ENCODE data around the gene BCL3. TPM values are rescaled to one million over a fixed set of nuclear protein-coding genes. Genes with fewer than 3 reads are reported as not detected.
"Not testable (repeated sequence)": the region's sequence is repeated elsewhere in the genome, so short reads cannot be mapped to it uniquely, and the experiment has no call there.

BCL3 gene, protein sequence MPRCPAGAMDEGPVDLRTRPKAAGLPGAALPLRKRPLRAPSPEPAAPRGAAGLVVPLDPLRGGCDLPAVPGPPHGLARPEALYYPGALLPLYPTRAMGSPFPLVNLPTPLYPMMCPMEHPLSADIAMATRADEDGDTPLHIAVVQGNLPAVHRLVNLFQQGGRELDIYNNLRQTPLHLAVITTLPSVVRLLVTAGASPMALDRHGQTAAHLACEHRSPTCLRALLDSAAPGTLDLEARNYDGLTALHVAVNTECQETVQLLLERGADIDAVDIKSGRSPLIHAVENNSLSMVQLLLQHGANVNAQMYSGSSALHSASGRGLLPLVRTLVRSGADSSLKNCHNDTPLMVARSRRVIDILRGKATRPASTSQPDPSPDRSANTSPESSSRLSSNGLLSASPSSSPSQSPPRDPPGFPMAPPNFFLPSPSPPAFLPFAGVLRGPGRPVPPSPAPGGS
- total RNA-seq (2014; rRNA removed; shearing (Covaris generic)), result 7.6 and 9.3 TPM in 2 replicates

DNA sequence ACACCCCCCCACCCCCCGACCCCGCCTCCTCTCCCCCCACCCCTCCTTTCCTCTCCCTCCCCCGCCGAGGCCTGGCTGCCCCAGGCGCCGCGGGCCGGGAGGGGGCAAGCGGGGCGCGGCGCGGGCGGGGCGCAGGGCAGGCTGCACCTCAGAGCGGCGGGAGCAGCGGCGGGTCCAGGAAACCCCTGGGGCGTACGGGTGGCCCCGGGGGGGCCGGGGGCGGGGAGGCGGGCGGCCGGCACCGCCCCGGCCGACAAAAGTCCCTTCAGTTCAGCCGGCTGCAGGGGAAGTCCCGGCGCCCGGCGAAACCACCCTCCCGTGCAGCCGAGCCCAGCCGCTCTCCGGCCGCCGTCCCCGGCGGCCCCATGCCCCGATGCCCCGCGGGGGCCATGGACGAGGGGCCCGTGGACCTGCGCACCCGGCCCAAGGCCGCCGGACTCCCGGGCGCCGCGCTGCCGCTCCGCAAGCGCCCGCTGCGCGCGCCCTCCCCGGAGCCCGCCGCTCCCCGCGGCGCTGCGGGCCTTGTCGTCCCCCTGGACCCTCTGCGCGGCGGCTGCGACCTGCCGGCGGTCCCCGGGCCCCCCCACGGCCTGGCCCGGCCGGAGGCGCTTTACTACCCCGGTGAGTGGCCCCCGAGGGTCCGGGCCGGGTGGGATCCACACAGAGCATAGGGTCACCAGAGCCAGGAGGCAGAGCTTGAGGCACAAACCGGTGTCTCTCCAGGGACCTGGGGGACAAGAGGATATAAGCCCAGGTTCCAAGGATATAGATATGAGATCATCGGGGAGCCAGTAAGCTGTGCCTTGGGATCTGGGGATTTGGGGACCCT, at the start of gene BCL3:
Gene BCL3, plus strand, starts transcription at position 283 of the 829 bp plus-strand sequence. Its CDS starts 83 bp downstream, at position 366.
- peak; percentile 86 for DNase-seq (ENCODE audit: low read depth)

DNA sequence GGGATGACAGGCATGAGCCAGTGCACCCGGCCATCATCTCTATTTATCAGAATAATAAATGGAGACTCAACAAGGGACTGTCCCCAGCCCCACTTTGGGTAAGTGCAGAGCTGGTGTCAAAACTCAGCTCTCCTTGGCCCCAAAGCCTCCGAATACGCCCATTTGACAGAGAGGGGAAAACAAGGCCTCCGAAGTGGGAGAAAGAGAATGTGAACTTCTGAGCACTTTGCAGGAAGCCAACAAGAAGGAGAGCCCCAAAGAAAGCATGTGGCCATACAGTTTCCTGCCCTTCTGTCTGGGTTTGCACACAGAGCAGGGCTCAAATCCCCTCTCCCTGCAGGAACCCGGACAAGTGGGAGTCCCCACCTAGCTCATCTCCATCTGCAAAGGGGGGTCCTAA, 48.0 kb upstream of the BCL3 start:
- DNase-seq (ENCODE audit: low read depth), result no peak

DNA sequence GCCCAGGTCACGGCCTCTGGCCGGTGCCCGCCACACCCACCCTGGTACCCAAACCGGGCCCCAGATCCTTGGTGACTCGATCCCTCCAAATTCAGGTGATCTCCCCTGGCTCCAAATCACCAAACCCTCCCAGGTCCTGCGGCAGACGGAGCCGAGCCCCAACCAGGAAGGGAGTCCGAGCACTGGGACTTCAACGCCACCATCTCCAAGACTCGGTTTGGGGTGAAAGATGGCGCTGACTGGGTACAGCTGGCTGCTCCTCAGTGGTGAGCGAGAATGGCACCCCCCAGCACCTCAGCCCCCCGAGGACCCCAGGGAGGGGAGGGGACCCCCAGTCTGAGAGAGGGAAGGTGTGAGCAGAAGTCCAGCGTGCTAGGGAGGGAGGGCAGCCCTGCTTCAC, 47.3 kb upstream of the BCL3 start:
- no peak for DNase-seq (ENCODE audit: low read depth)

DNA sequence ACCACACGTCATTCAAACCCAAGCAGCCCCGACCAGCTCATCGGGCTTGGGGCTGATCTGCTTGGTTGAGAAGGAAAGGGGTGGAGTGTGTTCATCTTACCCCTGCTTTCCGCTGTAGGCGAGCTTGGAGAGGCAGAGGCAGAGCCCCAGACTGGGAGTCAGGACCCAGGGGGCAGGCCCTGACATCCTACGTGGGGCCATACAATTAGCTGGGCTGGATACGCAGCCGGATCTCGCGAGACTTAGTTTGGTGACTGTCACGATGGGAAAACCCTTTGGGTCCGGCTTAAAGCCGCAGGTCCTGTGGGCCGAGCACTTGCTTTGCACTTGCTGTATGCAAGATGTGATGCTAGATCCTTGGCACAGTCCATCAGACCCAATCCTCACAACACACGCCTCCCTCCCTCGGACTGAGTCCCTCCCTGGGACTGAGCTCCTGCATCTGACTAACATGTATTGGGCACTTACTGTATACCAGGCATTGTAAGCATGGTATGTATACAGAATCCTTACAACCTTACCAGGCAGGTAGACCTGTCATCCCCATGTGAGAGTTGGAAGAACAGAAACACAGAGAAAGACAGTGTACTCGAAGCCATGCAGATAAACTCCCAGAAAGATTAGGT, 45.8 kb upstream of the BCL3 start:
- DNase-seq (ENCODE audit: low read depth), result no peak

DNA sequence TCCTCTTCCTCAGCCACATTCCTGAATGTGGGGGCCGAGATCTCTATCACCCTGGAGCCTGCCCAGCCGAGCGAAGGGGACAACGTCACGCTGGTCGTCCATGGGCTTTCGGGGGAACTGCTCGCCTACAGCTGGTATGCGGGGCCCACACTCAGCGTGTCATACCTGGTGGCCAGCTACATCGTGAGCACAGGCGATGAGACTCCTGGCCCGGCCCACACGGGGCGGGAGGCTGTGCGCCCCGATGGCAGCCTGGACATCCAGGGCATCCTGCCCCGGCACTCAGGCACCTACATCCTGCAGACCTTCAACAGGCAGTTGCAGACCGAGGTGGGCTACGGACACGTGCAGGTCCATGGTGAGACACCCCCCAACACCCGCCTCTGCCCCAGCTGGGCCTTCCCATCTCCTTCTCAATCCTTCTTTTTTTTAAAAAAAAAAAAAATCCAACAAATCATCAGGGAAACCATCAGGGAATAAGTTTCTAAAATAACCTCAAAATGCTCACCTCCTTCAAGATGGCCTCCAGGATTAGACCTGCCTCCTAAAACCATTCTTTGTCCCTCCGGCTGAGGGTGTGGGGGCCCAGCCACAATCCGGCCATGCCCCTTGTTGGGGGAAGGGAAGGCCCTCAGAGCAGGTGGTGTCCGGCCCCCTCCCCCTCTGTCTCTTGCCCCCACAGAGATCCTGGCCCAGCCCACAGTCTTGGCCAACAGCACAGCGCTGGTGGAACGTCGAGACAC, 45.0 kb upstream of the BCL3 start:
- DNase-seq (ENCODE audit: low read depth), result no peak

DNA sequence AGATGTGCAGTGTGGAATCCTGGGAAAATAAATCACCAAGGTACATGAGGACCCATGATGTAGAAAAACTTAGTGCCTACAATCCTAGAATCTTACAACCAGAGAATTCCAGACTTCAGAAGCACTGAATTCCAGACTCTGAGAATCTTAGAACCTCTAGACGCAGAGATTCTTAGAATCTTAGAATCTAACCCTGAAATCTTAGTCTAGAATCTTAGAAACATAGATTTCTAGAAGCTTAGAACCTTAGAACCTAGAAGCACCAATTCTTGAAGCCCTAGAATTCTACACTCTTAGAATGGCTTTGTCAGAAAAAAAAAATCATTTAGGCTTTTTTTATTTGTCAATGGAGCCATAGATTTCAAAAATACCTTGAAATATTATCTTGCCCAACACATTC, 43.5 kb upstream of the BCL3 start:
- DNase-seq (ENCODE audit: low read depth), result no peak

DNA sequence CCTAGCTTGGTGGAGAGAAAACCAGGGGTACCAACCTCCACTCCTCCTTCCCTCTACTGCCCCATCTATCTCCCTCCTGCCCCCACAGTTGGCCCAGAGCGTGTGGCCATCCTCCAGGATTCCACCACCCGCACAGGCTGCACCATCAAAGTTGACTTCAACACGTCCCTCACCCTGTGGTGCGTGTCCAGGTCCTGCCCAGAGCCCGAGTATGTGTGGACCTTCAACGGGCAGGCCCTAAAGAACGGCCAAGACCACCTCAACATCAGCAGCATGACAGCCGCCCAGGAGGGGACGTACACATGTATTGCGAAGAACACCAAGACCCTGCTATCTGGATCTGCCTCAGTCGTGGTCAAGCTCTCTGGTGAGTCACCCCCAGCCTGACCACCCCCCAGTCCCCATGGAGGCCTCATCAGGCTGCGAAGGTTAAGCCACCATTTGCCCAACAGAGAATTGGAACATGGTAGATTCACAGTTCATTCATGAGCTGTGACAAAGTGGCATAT, 43.0 kb upstream of the BCL3 start:
- DNase-seq (ENCODE audit: low read depth), result no peak

DNA sequence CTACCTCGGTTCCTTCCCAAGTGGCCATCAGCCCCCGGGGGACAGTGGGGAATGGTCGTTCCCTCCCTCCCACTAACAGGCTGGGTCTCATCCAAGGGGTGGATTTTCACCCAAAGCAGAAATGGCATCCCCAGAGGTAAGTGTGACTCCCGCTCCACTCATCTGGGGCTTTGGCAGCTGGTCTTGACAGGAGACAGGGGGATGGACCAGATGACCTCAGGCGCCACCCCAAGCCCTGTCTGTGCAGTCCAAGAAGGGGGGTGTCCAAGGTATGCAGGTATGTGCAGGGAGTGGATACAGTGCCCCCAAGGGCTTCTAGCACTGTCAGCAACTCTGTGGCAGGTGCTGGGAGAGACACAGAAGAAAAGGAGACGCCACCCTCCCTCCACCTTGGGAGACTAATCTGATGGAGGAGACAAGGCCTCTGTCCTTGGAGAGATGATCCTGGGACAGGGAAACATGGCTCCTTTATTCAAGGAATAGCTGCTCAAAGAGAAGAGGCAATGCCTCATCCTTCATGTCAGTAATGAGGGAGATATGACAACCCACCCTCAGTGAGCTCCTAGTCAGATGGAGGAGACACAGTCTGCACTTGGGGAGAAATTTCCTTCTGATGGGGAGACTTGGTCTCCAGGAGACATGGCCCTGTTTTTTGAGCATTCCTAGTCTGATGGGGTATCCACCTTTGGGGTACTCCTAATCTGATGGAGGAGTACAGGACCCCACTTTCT, 41.8 kb upstream of the BCL3 start:
- DNase-seq (ENCODE audit: low read depth), result no peak

DNA sequence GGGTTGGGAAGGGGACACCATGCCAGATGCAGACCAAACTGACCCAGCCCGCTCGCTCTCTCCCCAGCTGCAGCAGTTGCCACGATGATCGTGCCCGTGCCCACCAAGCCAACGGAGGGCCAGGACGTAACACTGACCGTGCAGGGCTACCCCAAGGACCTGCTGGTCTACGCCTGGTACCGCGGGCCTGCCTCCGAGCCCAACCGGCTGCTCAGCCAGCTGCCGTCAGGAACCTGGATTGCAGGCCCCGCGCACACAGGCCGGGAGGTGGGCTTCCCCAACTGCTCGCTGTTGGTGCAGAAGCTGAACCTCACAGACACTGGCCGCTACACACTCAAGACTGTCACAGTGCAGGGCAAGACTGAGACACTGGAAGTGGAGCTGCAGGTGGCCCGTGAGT, 40.7 kb upstream of the BCL3 start:
- no peak for DNase-seq (ENCODE audit: low read depth)

DNA sequence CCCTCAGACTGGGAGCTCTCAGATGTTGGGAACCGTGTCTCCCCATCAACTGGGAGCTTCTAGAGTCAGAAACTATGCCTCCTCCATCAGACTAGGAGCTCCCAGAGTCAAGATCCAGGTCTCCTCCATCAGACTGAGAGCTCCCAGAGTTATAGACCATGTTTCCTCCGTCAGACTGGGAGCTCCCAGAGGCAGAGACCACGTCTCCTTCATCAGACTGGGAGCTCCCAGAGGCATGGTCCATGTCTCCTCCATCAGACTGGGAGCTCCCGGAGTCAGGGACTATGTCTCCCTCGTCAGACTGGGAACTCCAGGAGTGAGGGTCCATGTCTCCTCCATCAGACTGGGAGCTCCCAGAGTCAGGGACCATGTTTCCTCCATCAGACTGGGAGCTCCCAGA, 39.6 kb upstream of the BCL3 start:
- no peak for DNase-seq (ENCODE audit: low read depth)

DNA sequence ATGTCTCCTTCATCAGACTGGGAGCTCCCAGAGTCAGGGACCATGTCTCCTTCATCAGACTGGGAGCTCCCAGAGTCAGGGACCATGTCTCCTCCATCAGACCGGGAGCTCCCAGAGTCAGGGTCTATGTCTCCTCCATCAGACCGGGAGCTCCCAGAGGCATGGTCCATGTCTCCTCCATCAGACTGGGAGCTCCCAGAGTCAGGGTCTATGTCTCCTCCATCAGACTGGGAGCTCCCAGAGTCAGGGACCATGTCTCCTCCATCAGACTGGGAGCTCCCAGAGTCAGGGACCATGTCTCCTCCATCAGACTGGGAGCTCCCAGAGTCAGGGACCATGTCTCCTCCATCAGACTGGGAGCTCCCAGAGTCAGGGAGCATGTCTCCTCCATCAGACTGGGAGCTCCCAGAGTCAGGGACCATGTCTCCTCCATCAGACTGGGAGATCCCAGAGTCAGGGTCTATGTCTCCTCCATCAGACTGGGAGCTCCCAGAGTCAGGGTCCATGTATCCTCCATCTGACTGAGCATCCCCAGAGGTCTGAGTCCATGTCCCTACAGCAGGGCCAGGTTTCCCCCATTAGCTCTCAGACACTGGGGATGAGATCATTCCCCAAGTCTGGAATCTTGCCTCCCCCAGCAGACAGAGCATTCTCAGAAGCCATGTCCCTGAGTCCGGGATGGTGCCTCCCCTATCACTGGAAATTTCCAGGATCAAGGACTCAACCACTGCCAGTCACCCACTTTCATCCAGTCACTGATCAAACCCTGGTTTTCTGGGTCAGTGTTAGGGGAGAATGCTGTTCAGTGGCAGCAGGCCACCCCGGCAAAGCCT, 38.9 kb upstream of the BCL3 start:
- not testable (repeated sequence) for DNase-seq (ENCODE audit: low read depth)

DNA sequence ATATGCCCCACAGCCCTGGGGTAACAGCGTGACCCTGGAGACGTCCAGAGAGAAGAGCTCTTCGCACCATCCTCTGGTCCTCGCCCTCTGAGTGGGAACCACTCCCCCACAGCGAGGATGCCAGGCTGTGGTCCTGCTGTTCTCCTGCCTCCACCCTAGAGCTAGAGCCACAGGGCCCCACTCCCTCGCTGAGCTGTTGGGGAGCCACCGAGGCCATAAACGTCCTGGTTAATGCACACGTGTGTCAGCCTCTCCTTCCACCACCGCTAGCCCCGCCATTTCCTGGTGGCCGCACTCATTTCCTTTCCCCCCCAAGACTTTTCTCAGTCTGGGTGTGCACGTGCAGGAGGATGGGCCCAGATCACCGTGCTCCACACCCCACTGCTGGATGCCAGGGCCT, 38.0 kb upstream of the BCL3 start:
- no peak for DNase-seq (ENCODE audit: low read depth)

DNA sequence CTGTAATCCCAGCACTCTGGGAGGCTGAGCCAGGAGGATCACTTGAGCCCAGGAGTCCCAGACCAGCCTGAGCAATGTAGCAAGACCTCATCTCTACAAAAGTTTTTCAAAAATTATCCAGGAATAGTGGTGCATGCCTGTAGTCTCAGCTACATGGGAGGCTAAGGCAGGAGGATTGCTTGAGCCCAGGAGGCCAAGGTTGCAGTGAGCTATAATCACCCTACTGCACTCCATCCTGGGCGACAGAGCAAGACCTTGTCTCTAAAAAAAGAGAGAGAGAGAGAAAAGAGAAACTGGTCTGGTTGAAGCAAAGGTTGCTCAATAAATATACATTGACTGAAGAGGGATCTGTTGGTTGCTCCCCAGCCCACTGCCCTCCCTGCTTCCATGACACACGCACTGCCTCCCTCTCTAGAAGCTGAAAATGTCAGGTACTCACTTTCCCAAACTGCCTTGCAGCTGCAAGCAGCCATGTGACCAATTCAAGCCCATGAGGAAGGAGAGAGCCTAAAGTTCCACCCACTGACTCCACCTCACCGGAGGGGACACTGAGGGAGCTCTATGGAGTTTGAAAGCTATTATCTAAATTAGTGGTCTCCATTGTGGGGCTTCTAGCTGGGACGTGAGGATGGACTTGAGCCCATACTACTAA, 35.5 kb upstream of the BCL3 start:
- DNase-seq (ENCODE audit: low read depth), result no peak

DNA sequence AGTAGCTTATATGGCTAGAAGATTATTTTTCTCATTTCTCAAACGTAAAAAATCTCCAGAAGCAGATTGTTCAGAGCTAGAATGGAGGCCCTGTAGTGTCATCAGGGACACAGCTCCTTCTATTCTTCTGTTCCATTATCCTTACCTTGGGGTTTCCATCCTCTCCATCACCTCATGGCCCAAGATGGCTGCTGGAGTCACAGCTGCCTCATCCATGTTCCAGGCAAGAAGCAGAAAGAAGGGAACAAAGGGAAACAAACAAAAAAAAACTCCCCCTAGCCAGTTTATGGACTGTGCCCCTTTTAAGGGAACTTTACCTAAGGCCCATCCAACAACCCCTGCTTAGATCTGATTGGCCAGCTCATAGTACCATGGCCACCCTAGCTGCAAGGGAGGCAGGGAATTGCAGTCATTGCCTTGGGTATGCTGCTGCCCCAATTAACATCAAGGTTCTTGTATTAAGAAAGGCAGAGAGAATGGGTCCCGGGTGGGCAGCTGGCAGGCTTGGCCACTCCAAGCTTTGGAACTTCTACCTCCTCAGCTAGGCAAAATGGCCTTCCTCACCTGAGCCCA, 33.8 kb upstream of the BCL3 start:
- no peak for DNase-seq (ENCODE audit: low read depth)

DNA sequence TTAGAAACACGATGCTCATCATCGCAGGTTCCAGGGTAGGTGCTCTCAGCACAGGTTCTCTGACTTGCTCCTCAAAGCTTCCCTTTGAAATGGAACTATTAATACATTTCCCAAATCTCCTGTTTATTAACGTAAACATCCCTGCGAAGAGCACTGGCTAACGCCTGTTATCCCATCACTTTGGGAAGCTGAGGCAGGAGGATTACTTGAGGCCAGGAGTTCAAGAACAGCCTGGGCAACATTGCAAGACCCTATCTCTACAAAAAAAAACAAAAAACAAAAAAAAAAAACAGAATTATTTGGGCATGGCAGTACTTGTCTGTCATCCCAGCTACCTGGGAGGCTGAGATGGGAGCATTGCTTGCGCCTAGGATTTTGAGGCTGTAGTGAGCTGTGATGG, 30.9 kb upstream of the BCL3 start:
- no peak for DNase-seq (ENCODE audit: low read depth)

DNA sequence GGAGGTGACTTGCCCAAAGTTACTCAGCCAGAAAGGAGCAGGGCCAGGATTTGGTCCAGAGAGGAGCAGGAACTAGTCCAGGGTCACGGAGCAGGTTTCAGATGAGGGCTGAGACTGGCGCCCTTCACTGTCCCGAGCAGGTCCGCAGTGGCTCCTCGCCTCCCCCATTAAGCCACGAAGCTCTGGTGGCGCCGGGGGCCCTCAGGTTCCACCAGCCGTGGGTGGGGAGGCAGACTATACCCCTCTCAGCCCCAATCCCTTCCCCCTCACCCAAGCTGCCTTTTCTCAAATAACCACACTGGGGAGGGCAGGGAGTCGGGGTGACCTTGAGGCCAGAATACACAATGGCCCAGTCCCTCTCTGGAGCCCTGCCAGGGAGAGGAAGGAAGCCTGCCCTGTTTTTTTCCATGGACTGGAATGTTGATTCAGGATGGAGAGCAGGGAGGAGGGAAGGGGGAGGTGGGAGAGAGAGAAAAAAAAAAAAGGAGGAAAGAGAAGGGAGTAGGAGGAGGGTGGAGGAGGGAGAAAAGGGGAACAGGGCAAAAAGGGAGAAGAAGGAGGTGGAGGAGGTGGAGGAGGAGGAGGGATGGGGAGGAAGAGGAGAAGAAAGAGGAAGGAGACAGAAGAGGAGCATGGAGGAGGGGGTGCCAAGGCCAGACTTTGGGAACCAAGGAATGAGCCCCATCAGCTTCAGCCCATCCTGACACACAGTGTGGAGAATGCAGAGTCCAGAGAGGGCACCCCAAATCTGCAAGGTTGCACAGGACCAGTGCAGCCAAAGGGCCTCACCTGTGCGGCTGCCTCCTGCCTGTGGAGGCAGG, 29.9 kb upstream of the BCL3 start:
- peak; percentile 57 for DNase-seq (ENCODE audit: low read depth)

DNA sequence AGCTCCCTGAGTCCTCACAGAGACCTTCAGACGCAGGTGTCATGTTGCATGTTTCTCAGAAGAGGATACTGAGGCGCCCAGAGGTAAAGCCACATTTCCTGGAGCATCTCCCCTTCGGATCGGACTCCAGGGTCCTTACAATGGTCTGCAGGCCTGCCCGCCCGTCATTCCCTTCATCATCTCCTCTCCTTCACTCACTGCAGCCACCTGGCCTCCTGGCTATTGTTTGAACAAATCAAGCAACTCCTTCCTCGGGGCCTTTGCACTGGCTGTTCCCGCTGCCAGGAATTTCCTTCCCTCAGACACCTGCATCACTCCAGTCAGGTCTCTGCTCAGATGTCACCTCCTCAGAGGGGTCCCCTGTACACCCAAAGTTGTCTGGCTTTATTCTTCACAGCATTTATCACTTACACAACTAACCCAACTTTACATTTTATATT, 29.2 kb upstream of the BCL3 start:
- DNase-seq (ENCODE audit: low read depth), result no peak

DNA sequence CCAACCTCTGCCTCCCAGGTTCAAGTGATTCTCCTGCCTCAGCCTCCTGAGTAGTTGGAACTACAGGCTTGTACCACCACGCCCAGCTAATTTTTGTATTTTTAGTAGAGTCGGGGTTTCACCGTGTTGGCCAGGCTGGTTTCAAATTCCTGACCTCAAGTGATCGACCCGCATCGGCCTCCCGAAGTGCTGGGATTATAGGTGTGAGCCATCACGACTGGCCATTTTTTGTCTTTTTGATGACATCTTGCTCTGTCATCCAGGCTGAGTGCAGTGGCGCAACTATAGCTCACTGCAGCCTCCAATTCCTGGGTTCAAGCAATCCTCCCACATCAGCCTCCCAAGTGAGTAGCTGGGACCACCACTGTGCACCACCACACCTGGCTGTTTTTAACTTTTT, 28.1 kb upstream of the BCL3 start:
- DNase-seq (ENCODE audit: low read depth), result not testable (repeated sequence)

Data from Daoy (cell line).